Retinal pigment epithelial cell (primary cell): ENCODE results near the gene SH3RF2.

Experiments
- DNase-seq: peaks from one replicate; pipeline ENCODE4 v3.0.0-alpha.2; 2010; ENCODE audit warnings: low read depth
- H3K4me3 ChIP-seq: 2 replicates; pipeline ENCODE4 v1.5.1; 2011; ENCODE audit warnings: mild to moderate bottlenecking, low read length, control low read depth, moderate library complexity
- TF ChIP-seq, protein P1 (sequence below): conservative IDR thresholded peaks from 2 replicates; pipeline ENCODE4 v1.5.1; 2011; ENCODE audit warnings: low read depth, low read length, control low read depth, inconsistent platforms

The SH3RF2 gene

DNA sequence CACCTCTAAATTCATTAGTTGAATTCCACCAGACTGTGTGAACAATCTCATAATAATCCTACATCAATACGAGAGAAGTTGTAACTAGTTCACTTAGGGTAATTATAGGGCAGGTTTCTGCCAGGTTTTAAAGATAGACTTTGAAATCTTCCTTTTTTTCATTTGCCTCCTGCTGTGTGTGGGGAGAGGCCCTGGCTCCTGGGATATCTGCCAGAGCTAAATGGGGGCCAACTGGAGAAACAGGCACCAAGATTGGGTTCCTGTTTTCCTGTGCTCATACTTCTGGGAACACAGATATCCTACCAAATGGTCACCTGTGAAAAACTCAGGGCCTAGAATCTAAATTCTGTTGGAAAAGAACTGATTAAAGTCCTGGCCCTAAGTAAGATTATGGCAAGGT lies 42.3 kb downstream of the SH3RF2 start:
- TF ChIP-seq, protein P1, sequence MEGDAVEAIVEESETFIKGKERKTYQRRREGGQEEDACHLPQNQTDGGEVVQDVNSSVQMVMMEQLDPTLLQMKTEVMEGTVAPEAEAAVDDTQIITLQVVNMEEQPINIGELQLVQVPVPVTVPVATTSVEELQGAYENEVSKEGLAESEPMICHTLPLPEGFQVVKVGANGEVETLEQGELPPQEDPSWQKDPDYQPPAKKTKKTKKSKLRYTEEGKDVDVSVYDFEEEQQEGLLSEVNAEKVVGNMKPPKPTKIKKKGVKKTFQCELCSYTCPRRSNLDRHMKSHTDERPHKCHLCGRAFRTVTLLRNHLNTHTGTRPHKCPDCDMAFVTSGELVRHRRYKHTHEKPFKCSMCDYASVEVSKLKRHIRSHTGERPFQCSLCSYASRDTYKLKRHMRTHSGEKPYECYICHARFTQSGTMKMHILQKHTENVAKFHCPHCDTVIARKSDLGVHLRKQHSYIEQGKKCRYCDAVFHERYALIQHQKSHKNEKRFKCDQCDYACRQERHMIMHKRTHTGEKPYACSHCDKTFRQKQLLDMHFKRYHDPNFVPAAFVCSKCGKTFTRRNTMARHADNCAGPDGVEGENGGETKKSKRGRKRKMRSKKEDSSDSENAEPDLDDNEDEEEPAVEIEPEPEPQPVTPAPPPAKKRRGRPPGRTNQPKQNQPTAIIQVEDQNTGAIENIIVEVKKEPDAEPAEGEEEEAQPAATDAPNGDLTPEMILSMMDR: no peak
- no peak overlapping the region for H3K4me3 ChIP-seq
- no peak for DNase-seq

DNA sequence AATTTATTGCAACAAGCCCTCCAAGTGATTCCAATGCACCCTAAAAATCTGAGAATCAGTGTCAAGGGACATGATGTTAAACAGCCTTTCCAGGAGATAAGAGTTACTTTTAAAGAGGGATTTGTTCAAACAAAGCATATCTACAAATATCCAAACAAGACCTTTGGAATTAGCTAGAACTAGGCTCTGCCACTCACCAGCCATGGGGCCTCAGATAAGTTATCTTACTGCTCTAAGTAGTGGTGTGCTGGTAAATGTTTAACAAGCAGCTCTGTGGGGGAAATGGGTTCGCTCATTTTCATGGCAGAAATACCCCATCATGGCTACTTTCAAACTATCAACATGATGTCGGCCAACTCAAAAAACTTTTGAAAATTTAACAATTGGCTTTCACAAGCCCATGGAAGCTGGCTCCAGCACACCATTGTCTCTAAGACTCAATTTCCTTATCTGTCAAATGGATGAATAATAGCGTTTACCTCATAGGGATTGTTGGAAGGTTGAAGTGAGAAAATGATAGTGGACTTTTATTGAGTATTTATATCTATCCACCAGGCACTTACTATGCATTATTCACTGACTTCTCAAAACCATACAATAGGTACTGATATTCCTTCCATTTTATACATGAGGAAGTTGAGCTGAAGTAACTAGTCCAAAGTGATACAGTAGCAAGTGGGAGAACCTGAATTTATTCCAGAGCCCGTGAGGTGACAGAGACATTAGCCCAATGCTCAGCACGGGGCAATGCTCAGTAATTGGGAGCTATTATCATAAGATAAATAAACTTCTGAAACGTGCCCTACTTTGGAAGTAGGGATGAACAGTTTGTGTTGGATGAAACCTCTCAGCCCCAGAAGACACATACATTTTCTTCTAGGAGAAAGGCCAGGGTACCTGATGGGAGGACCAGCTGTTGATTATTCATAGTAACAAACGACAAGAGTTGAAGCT lies 43.2 kb downstream of the SH3RF2 start:
- no peak for DNase-seq
- TF ChIP-seq, protein P1: no peak

DNA sequence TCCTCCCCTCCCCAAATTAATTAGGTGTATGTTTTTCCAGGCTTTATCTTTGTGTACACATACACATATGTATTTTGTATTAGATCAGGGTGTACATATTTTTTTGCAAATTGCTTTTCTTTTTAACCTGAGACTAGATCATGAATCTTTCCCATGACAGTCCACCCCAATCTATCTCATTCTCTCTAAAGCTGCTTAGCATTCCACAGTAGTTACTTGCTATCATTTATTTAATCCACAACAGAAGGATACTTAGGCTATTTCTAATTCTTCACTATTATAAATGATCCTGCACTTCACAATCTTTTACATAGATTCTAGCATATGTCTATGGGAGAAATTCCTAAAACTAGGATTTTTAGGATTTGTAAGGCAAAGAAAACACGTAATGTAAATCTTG lies 43.9 kb downstream of the SH3RF2 start:
- no peak for DNase-seq
- H3K4me3 ChIP-seq: no peak overlapping the region
- TF ChIP-seq, protein P1: no peak

More for the DNA sequence above, 43.2 kb downstream of the SH3RF2 start:
- H3K4me3 ChIP-seq: no peak overlapping the region

DNA sequence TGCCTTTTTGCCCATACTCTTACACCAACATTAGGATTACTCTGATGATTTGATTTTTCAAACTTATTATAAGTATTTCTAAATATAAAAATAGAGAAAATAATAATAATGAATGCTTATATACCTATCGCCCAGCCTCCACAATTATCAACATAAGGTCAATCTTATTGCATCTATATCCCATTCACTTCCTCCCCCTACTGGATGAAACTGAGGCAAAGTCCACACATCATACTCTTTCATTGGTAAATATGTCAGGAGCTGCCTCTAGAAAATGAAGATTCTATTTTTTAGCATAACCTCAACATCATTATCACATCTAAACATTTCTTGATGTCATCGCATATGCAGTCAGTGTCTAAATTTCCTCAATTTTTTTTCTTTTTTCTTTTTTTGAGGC lies 44.3 kb downstream of the SH3RF2 start:
- H3K4me3 ChIP-seq: no peak overlapping the region
- TF ChIP-seq, protein P1: peak; percentile 30
- no peak for DNase-seq

DNA sequence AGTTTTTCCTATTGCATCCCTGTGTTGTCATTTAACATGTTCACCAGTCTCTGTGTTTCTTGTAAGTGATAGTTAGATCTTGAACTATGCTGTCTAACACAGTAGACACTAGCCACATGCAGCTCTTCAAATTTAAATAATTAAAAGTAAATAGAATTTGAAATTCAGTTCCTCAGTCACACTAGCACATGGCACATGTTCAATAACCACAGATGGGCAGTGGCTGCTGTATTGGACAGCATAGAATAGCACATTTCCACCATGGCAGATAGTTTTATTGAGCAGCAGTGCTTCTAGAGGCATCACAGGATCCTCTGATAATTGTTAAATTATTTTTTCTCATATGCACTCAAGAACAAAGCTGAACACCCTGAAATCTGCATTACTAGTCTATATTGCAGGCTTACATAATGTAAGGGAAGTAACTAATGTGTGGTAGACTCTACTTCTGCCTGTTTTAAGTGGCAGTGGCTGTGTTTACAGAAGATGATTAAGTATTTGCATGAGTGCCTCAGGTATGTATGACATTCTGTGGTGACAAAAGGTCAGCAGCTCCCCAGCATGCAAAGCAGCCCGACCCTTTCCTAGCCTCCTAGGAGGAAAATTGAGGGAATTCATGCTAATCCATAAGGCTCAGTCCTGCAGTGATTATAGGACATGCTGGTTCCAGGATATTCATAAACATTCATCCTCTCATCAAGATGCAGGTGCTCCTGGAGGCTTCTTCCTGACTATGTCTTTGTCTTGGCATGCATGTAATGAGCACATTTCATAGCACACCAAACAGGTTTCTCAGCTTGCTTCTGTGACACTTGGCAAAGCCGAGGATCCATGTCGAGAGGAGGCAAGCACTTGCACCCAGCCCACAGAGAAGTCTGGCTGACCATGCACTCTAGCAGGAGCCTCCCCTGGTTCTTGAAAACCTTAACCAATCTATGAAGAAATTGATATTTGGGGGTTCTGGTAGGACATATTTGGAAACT lies 45.5 kb downstream of the SH3RF2 start:
- H3K4me3 ChIP-seq: no peak overlapping the region
- TF ChIP-seq, protein P1: no peak
- no peak for DNase-seq

DNA sequence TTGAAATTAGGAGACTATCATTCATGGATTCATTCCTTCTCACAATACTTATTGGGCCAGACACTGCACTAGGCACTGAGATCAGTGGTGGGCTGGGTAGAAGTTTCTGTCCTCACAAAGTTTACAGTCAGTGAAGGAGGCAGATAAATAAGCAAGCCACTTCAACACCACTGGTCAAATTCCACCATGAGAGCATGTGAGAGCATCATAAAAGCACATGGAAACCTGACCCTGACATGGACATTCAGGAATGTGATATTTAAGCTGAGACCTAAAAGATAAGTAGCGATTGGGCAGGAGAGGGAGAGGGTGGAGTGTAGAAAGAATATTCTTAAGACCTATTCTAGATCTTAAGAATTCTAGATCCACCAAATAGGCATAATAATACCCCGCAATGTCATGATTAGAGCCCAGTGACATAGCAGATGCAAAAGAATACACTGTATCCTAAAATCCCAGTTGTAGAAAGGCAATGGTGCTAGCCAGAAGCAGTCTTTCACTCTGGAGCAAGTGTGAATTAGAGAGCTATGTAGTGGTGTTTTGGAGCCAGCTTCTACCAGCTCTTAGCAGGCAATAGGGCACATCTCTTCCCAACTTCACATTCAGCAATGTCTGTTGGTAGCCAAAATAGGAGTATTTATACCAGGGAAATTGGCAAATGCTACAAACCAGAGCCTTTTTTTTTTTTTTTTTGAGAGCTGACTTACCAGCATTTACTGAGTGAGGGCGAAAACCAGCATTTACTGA lies 46.4 kb downstream of the SH3RF2 start:
- TF ChIP-seq, protein P1: no peak

More for the DNA sequence above, 46.4 kb downstream of the SH3RF2 start:
- H3K4me3 ChIP-seq: no peak overlapping the region
- no peak for DNase-seq
